SH-SY5Y (cell line): ENCODE results near the gene MIEF1.

Experiments
- GATA2 ChIP-seq: IDR thresholded peaks from 2 replicates; pipeline ENCODE4 v1.6.1; 2011; ENCODE audit warnings: mild to moderate bottlenecking, low read depth, low read length
- GATA3 ChIP-seq: IDR thresholded peaks from 2 replicates; pipeline ENCODE4 v1.6.1; 2011; ENCODE audit warnings: low read depth, mild to moderate bottlenecking, low read length, moderate library complexity

- no peak for TF ChIP-seq GATA3
- TF ChIP-seq GATA2, result no peak
Observed at GRCh38 chr22:39493759-39494158, 8.3 kb upstream of the MIEF1 start.
